Measurements from ENCODE around the gene HTR5A. TPM values are rescaled to one million over a fixed set of nuclear protein-coding genes. Genes with fewer than 3 reads are reported as not detected.

Gene HTR5A
- polyA plus RNA-seq, 10 donors = not detected

Other genes with a start within 250 kb of the HTR5A start
- 10 to 100 TPM in 8 of 10 donors, 1 to 10 TPM in 2; 8.8 to 14.3 (median 11.6) TPM for gene PAXIP1, start 67.2 kb upstream of the HTR5A start, polyA plus RNA-seq (ENCODE audit: insufficient read length in 10 of 10)
- gene INSIG1, start 227.6 kb downstream of the HTR5A start, polyA plus RNA-seq (ENCODE audit: insufficient read length in 10 of 10) = 10 to 100 TPM; 17.0 to 33.0 (median 24.6) TPM

All from muscle of back (tissue), 10 donors.